Spleen (tissue), 11 donors: ENCODE data around the gene GTF2I. TPM values are rescaled to one million over a fixed set of nuclear protein-coding genes. Genes with fewer than 3 reads are reported as not detected.
"Not testable (repeated sequence)": the region's sequence is repeated elsewhere in the genome, so short reads cannot be mapped to it uniquely, and the experiment has no call there.

Source experiments
- DNase-seq: peaks from one replicate; pipeline ENCODE4 v3.0.0-alpha.2; 2020
- H3K27ac ChIP-seq, 8 donors: fragments of 200-600 bp; sonication (generic) in 7 of 8; 1 replicate in 4 of 8; 2 replicates in 4 of 8; pipeline versions ENCODE4 v1.5.0 to v1.8.0; 2016 to 2021; ENCODE audit warnings: inconsistent platforms in 4 of 8, mild to moderate bottlenecking in 4 of 8, moderate library complexity in 1 of 8
- H3K27me3 ChIP-seq, 7 donors: fragments of 200-600 bp; sonication (generic) in 6 of 7; replicated peaks in 1 of 7; 1 replicate in 4 of 7; 2 replicates in 3 of 7; pipeline versions ENCODE4 v1.5.0 to v1.8.0; 2016 to 2021; ENCODE audit warnings: inconsistent platforms in 3 of 7, mild to moderate bottlenecking in 1 of 7
- H3K36me3 ChIP-seq, 6 donors: fragments of 200-600 bp; sonication (generic) in 5 of 6; 1 replicate in 4 of 6; 2 replicates in 2 of 6; pipeline versions ENCODE4 v1.5.0 to v1.8.0; 2016 to 2021; ENCODE audit warnings: inconsistent platforms in 2 of 6
- H3K4me1 ChIP-seq, 6 donors: fragments of 200-600 bp; sonication (generic) in 5 of 6; 1 replicate in 3 of 6; 2 replicates in 3 of 6; pipeline versions ENCODE4 v1.5.0 to v1.8.0; 2016 to 2021; ENCODE audit warnings: inconsistent platforms in 3 of 6
- H3K4me3 ChIP-seq, 8 donors: fragments of 200-600 bp; sonication (generic) in 7 of 8; 1 replicate in 4 of 8; 2 replicates in 4 of 8; pipeline versions ENCODE4 v1.5.0 to v1.8.0; 2016 to 2021; ENCODE audit warnings: inconsistent platforms in 4 of 8, mild to moderate bottlenecking in 4 of 8, moderate library complexity in 2 of 8
- H3K9me3 ChIP-seq, 8 donors: fragments of 200-600 bp; sonication (generic) in 7 of 8; 1 replicate in 4 of 8; 2 replicates in 4 of 8; pipeline versions ENCODE4 v1.5.0 to v1.8.0; 2016 to 2021; ENCODE audit warnings: inconsistent platforms in 4 of 8
- CTCF ChIP-seq, 11 experiments: fragments of 200-600 bp in 7 of 11; fragments of 450-650 bp in 4 of 11; sonication (generic) in 4 of 11; IDR thresholded peaks in 8 of 11; conservative IDR thresholded peaks in 3 of 11; 1 replicate in 7 of 11; 2 replicates in 4 of 11; pipeline versions ENCODE4 v1.4.0 to v1.8.0; 2016 to 2021; ENCODE audit warnings: antibody characterized with exemption in 11 of 11, inconsistent platforms in 4 of 11, mild to moderate bottlenecking in 1 of 11
- POLR2A ChIP-seq, 3 donors: fragments of 450-650 bp; IDR thresholded peaks; one replicate each; pipeline ENCODE4 v1.5.1; 2017; ENCODE audit warnings: antibody characterized with exemption in 3 of 3, mild to moderate bottlenecking in 1 of 3
- POLR2AphosphoS5 ChIP-seq, 3 donors: sonication (generic); formaldehyde crosslinking; IDR thresholded peaks; one replicate each; pipeline ENCODE4 v1.5.1; 2017; ENCODE audit warnings: antibody characterized with exemption in 3 of 3
- WGBS, 5 donors: extraction: QIAGEN DNeasy Blood & Tissue Kit in 3 of 5; methylation state at CpG; one replicate each; pipeline versions ENCODE4 v1.1.5 to v1.1.7; 2013 to 2018; 5-methylcytosine and 5-hydroxymethylcytosine counted together
- intact Hi-C: fragments of 100-400 bp; cut with DNase I; formaldehyde crosslinking; loops from one replicate; pipeline ENCODE4 v1.15.0; 2023; ENCODE audit warnings: low total_unique reads
- polyA plus RNA-seq, 3 donors: library from polyadenylated mRNA; stranded (reverse); fragments of 200-250 nt; gene quantifications; one replicate each; pipeline ENCODE4 v1.2.1, GENCODE V29; 2013
- total RNA-seq, 7 donors: library from RNA; depleted of rRNA in 3 of 7; stranded (reverse); fragments of >200 nt in 3 of 7; fragmentation: NEBNext Ultra II Directional in 4 of 7; extraction: Animal tissue kit (Norgen Biotek cat#: 25700) in 4 of 7; gene quantifications; one replicate each; pipeline versions ENCODE4 v1.1.0 to v1.2.1, GENCODE V29; 2016 to 2021
- donor health status: healthy with polysubstance abuse.
- donor health status: DM: no; HTN: no; CAD: no; lungs with moderate emphysema.
- donor health status: DM: no; HTN: no; CAD: no.
- donor health status: Bipolar disorder and iron deficiency.
- donor health status: healthy.
- donor health status: DM: no; HTN: no; CAD: no.
- donor health status: DM: yes; HTN: yes; CAD: no.

The GTF2I gene
- total and polyA plus RNA-seq, 10 donors: 13.5 to 257 (median 180) TPM

GRCh38 chr7:74718336-74718735 lies 60.8 kb downstream of the GTF2I start:
- intact Hi-C loops: no loop called here
- Histone ChIP-seq H3K27me3 (no peaks in the 10 kb centered on the region), H3K36me3 (peaks cover 10 to 100% (median 72%) of the 10 kb centered on the region in 6 donors), H3K4me1 (no peaks in the 10 kb centered on the region), H3K27ac (no peak overlapping the region), H3K9me3 (peaks cover 4 to 10% (median 7%) of the 10 kb centered on the region in 8 donors), H3K4me3 (no peak overlapping the region)
- WGBS, 5 donors: 77 to 93% (median 91%) methylated on average over 1 of the region's 1 CpG
- no peak for DNase-seq
- TF ChIP-seq POLR2AphosphoS5 (IDR thresholded peaks at IDR 0.05) (no peak), POLR2A (IDR thresholded peaks at IDR 0.05) (no peak), CTCF (IDR thresholded peaks at IDR 0.05 in 8 of 11, conservative IDR thresholded peaks at IDR 0.05 in 3 of 11) (no peak)

- TF ChIP-seq CTCF (IDR thresholded peaks at IDR 0.05 in 8 of 11, conservative IDR thresholded peaks at IDR 0.05 in 3 of 11) (no peak), POLR2AphosphoS5 (IDR thresholded peaks at IDR 0.05) (peak in 1 of 3 donors; percentile 8)
- Histone ChIP-seq H3K36me3 (peaks cover 3 to 98% (median 50%) of the 10 kb centered on the region in 6 donors), H3K9me3 (no peaks in the 10 kb centered on the region), H3K27me3 (no peaks in the 10 kb centered on the region), H3K4me3 (no peak overlapping the region), H3K27ac (no peak overlapping the region), H3K4me1 (peaks cover 0 to 6% (median 0%) of the 10 kb centered on the region in 6 donors)
- intact Hi-C loops: no loop called here
- 95 to 97% (median 95%) methylated on average over 16 of the region's 16 CpGs for WGBS, 5 donors
- DNase-seq: no peak
These were observed 64.6 kb downstream of the GTF2I start for GRCh38 chr7:74722153-74722552.

- peaks cover 0 to 6% (median 0%) of the 10 kb centered on the region in 6 donors for H3K4me1 ChIP-seq
- no peak overlapping the region for H3K4me3 ChIP-seq
- intact Hi-C loops: no loop called here
- H3K9me3 ChIP-seq: no peaks in the 10 kb centered on the region
- peaks cover 0 to 71% (median 25%) of the 10 kb centered on the region in 6 donors for H3K36me3 ChIP-seq
- H3K27ac ChIP-seq: no peak overlapping the region
- no peak for DNase-seq
- WGBS, 5 donors: 91 to 100% (median 91%) methylated on average over 1 of the region's 1 CpG
- no peaks in the 10 kb centered on the region for H3K27me3 ChIP-seq
- TF ChIP-seq POLR2AphosphoS5 (IDR thresholded peaks at IDR 0.05): no peak
- TF ChIP-seq POLR2A (IDR thresholded peaks at IDR 0.05): no peak
- TF ChIP-seq CTCF (IDR thresholded peaks at IDR 0.05 in 8 of 11, conservative IDR thresholded peaks at IDR 0.05 in 3 of 11): no peak
These were observed 68.3 kb downstream of the GTF2I start for GRCh38 chr7:74725840-74726239.

GRCh38 chr7:74726309-74727101 lies 69.0 kb downstream of the GTF2I start:
- TF ChIP-seq POLR2AphosphoS5 (IDR thresholded peaks at IDR 0.05) (no peak), CTCF (IDR thresholded peaks at IDR 0.05 in 8 of 11, conservative IDR thresholded peaks at IDR 0.05 in 3 of 11) (no peak), POLR2A (IDR thresholded peaks at IDR 0.05) (no peak)
- WGBS, 5 donors: 95 to 97% (median 96%) methylated on average over 8 of the region's 8 CpGs

GRCh38 chr7:74728686-74729085 lies 71.2 kb downstream of the GTF2I start:
- H3K27me3 ChIP-seq, DNase-seq, H3K4me3 ChIP-seq, intact Hi-C loops, H3K4me1 ChIP-seq, H3K9me3 ChIP-seq, H3K27ac ChIP-seq: not testable (repeated sequence)
- H3K36me3 ChIP-seq: peaks cover 0 to 58% (median 9%) of the 10 kb centered on the region in 6 donors
- no CpG with 5 or more reads among the region's 10 CpGs for WGBS, 5 donors

More at GRCh38 chr7:74726309-74727101, 69.0 kb downstream of the GTF2I start:
- H3K4me1 ChIP-seq: peaks cover 0 to 6% (median 0%) of the 10 kb centered on the region in 6 donors
- H3K36me3 ChIP-seq: peaks cover 0 to 65% (median 19%) of the 10 kb centered on the region in 6 donors
- intact Hi-C loops: no loop called here
- no peaks in the 10 kb centered on the region for H3K9me3 ChIP-seq
- H3K27me3 ChIP-seq: no peaks in the 10 kb centered on the region
- no peak overlapping the region for H3K27ac ChIP-seq
- DNase-seq: no peak
- no peak overlapping the region for H3K4me3 ChIP-seq

GRCh38 chr7:74730186-74730585 lies 72.7 kb downstream of the GTF2I start:
- intact Hi-C loops, H3K4me3 ChIP-seq, H3K27ac ChIP-seq, H3K9me3 ChIP-seq, DNase-seq, H3K27me3 ChIP-seq, H3K4me1 ChIP-seq: not testable (repeated sequence)
- H3K36me3 ChIP-seq: peaks cover 0 to 49% (median 9%) of the 10 kb centered on the region in 6 donors
- no CpG with 5 or more reads among the region's 5 CpGs for WGBS, 5 donors
